Trophoblast cell (in vitro differentiated cells and primary cell): ENCODE data around the gene CD59.
A peak's percentile ranks its signal among the peaks of the same experiment; 100 is the strongest.

ENCODE experiments used
- DNase-seq, 2 donors: peaks; one replicate each; pipeline ENCODE4 v3.0.0-alpha.2; 2016
- H2AFZ ChIP-seq: 2 replicates; pipeline ENCODE4 v1.6.1; 2013; ENCODE audit warnings: low read length, moderate library complexity, mild to moderate bottlenecking; ENCODE audit not compliant: insufficient read depth, poor library complexity
- H2AK5ac ChIP-seq: 2 replicates; pipeline ENCODE4 v1.6.1; 2013; ENCODE audit warnings: mild to moderate bottlenecking, low read length
- H2BK120ac ChIP-seq: 2 replicates; pipeline ENCODE4 v1.6.1; 2013; ENCODE audit warnings: low read length, mild to moderate bottlenecking, moderate library complexity; ENCODE audit not compliant: insufficient read depth, poor library complexity
- H2BK12ac ChIP-seq: 2 replicates; pipeline ENCODE4 v1.6.1; 2013; ENCODE audit warnings: mild to moderate bottlenecking, low read length, moderate library complexity
- H2BK5ac ChIP-seq: 2 replicates; pipeline ENCODE4 v1.6.1; 2013; ENCODE audit warnings: low read length, low read depth, moderate library complexity, mild to moderate bottlenecking; ENCODE audit not compliant: poor library complexity
- H3K14ac ChIP-seq: 2 replicates; pipeline ENCODE4 v1.6.1; 2013; ENCODE audit warnings: mild to moderate bottlenecking, low read length
- H3K18ac ChIP-seq: 2 replicates; pipeline ENCODE4 v1.6.1; 2013; ENCODE audit warnings: mild to moderate bottlenecking, low read length
- H3K23ac ChIP-seq: 2 replicates; pipeline ENCODE4 v1.6.1; 2013; ENCODE audit warnings: low read length
- H3K27ac ChIP-seq: 2 replicates; pipeline ENCODE4 v1.5.1; 2013; ENCODE audit warnings: low read depth, mild to moderate bottlenecking, inconsistent platforms, low read length, moderate library complexity
- H3K27me3 ChIP-seq: 2 replicates; pipeline ENCODE4 v1.6.1; 2013; ENCODE audit warnings: inconsistent platforms, mild to moderate bottlenecking, low read length, moderate library complexity; ENCODE audit not compliant: insufficient read depth
- H3K36me3 ChIP-seq, 2 experiments: 1 replicate in 1 of 2; 2 replicates in 1 of 2; pipeline ENCODE4 v1.6.1; 2013; ENCODE audit warnings: low read length in 2 of 2, mild to moderate bottlenecking in 2 of 2, moderate library complexity in 1 of 2; ENCODE audit not compliant: insufficient read depth in 2 of 2, control insufficient read depth in 1 of 2
- H3K4ac ChIP-seq: 2 replicates; pipeline ENCODE4 v1.6.1; 2013; ENCODE audit warnings: low read depth, mild to moderate bottlenecking, low read length, moderate library complexity
- H3K4me1 ChIP-seq, 2 experiments: 1 replicate in 1 of 2; 2 replicates in 1 of 2; pipeline ENCODE4 v1.6.1; 2013; ENCODE audit warnings: low read length in 2 of 2, mild to moderate bottlenecking in 2 of 2, moderate library complexity in 1 of 2; ENCODE audit not compliant: insufficient read depth in 2 of 2, control insufficient read depth in 1 of 2
- H3K4me2 ChIP-seq: 2 replicates; pipeline ENCODE4 v1.6.1; 2013; ENCODE audit warnings: inconsistent platforms, mild to moderate bottlenecking, low read length, moderate library complexity
- H3K4me3 ChIP-seq: 2 replicates; pipeline ENCODE4 v1.5.1; 2013; ENCODE audit warnings: mild to moderate bottlenecking, low read depth, low read length, inconsistent platforms
- H3K79me1 ChIP-seq: one replicate; pipeline ENCODE4 v1.6.1; 2013; ENCODE audit warnings: low read length
- H3K79me2 ChIP-seq: 2 replicates; pipeline ENCODE4 v1.6.1; 2013; ENCODE audit warnings: low read length, mild to moderate bottlenecking; ENCODE audit not compliant: control insufficient read depth, insufficient read depth, poor library complexity
- H3K9ac ChIP-seq: 2 replicates; pipeline ENCODE4 v1.6.1; 2013; ENCODE audit warnings: mild to moderate bottlenecking, low read length
- H3K9me3 ChIP-seq: 2 replicates; pipeline ENCODE4 v1.6.1; 2013; ENCODE audit warnings: low read depth, mild to moderate bottlenecking, control low read depth, inconsistent platforms, low read length; ENCODE audit not compliant: insufficient read depth
- H4K12ac ChIP-seq: 2 replicates; pipeline ENCODE4 v1.6.1; 2013; ENCODE audit warnings: low read depth, mild to moderate bottlenecking, low read length, moderate library complexity
- H4K8ac ChIP-seq: 2 replicates; pipeline ENCODE4 v1.6.1; 2013; ENCODE audit warnings: low read depth, mild to moderate bottlenecking, low read length, moderate library complexity
- H4K91ac ChIP-seq: one replicate; pipeline ENCODE4 v1.6.1; 2013; ENCODE audit warnings: low read depth, mild to moderate bottlenecking, low read length, moderate library complexity
- WGBS: extraction: QIAGEN DNeasy Blood & Tissue Kit; methylation state at CpG from one replicate; pipeline ENCODE4 v1.1.7; 2013; ENCODE audit warnings: missing lambda C conversion rate; ENCODE audit not compliant: insufficient read length, insufficient coverage; ENCODE audit errors: extremely low coverage; 5-methylcytosine and 5-hydroxymethylcytosine counted together

The CD59 gene

GRCh38 chr11:33735271-33736147 lies 714 bp downstream of the CD59 start:
- peak overlapping the region; percentile 85 for H2BK5ac ChIP-seq
- H3K36me3 ChIP-seq = peaks cover 0 to 4% of the 10 kb centered on the region in 2 experiments
- peak overlapping the region; percentile 83 for H3K4me3 ChIP-seq
- H2BK12ac ChIP-seq = peak overlapping the region; percentile 66
- DNase-seq = peak; percentile 33 to 64
- H4K12ac ChIP-seq = peak overlapping the region; percentile 90
- peaks cover 9% of the 10 kb centered on the region for H3K79me2 ChIP-seq
- H3K27me3 ChIP-seq = no peaks in the 10 kb centered on the region
- H2AK5ac ChIP-seq = peak overlapping the region; percentile 55
- H2AFZ ChIP-seq = peak overlapping the region; percentile 96
- peak overlapping the region; percentile 87 for H2BK120ac ChIP-seq
- H3K14ac ChIP-seq = peak overlapping the region; percentile 94
- H4K8ac ChIP-seq = peak overlapping the region; percentile 93
- peak overlapping the region; percentile 85 for H4K91ac ChIP-seq
- H3K79me1 ChIP-seq = peaks cover 7% of the 10 kb centered on the region
- H3K18ac ChIP-seq = peak overlapping the region; percentile 94
- H3K9ac ChIP-seq = peak overlapping the region; percentile 71
- H3K4me2 ChIP-seq = peak overlapping the region; percentile 90
- peak overlapping the region; percentile 46 for H3K4ac ChIP-seq
- WGBS = no CpG with 5 or more reads among the region's 53 CpGs
- peaks cover 6 to 15% of the 10 kb centered on the region in 2 experiments for H3K4me1 ChIP-seq
- no peaks in the 10 kb centered on the region for H3K9me3 ChIP-seq
- H3K23ac ChIP-seq = no peak overlapping the region
- no peak overlapping the region for H3K27ac ChIP-seq

DNA sequence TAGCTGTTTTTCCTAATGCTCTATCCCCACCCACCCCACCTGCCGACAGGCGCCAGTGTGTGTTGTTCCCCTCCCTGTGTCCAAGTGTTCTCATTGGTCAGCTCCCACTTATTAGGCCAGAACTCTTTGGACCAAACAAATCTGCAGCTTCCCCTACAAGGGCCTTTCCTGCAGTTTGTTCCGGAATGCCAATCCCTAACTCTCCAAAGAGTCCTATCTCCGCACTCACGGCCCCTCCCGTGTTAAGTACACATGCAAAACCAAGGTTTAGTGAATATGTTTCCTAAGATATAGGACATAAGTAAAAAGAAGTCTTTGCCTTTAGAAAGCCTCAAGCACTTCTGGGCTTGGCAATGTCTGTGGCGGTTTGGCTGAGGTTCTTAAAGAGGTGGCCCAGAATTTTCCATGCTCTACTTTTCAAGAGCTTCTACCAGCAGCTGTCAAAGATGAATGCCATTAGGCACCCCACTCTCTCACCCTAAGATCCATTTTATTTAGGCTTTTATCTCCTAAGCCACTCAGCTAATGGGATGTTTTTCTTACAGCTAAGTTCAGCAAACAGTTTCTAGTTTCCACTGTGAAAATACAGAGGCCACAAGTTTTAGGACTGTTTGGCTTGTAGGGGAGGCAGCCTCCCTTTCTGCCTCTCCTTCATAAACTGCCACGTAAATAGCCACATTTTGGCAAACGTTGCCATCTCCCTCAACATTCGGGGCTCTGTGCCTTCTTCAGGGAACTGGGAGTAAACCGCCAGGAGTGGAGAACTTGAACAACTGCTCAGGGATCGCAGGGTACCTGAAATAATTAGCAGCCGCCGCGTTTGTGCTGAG lies 1.6 kb downstream of the CD59 start:
- H2BK12ac ChIP-seq = no peak overlapping the region
- H3K4me2 ChIP-seq = peak overlapping the region; percentile 90
- H2AFZ ChIP-seq = no peak overlapping the region
- H3K79me2 ChIP-seq = peaks cover 9% of the 10 kb centered on the region
- no peak overlapping the region for H3K14ac ChIP-seq
- H3K9me3 ChIP-seq = no peaks in the 10 kb centered on the region
- H2BK5ac ChIP-seq = no peak overlapping the region
- no peak overlapping the region for H2AK5ac ChIP-seq
- DNase-seq = peak in 1 of 2 donors; percentile 33
- no peak overlapping the region for H3K9ac ChIP-seq
- H3K23ac ChIP-seq = no peak overlapping the region
- peaks cover 6 to 15% of the 10 kb centered on the region in 2 experiments for H3K4me1 ChIP-seq
- H3K79me1 ChIP-seq = peaks cover 7% of the 10 kb centered on the region
- H3K27me3 ChIP-seq = no peaks in the 10 kb centered on the region
- no peak overlapping the region for H2BK120ac ChIP-seq
- peaks cover 2 to 4% of the 10 kb centered on the region in 2 experiments for H3K36me3 ChIP-seq
- H4K8ac ChIP-seq = no peak overlapping the region
- H4K12ac ChIP-seq = no peak overlapping the region
- H3K4me3 ChIP-seq = no peak overlapping the region
- H3K18ac ChIP-seq = no peak overlapping the region
- peak overlapping the region; percentile 22 for H3K4ac ChIP-seq
- no CpG with 5 or more reads among the region's 15 CpGs for WGBS
- H3K27ac ChIP-seq = no peak overlapping the region
- no peak overlapping the region for H4K91ac ChIP-seq

- Histone ChIP-seq H4K12ac (no peak overlapping the region), H2AFZ (no peak overlapping the region), H3K14ac (no peak overlapping the region), H3K9me3 (no peaks in the 10 kb centered on the region), H3K27me3 (no peaks in the 10 kb centered on the region), H3K4ac (no peak overlapping the region), H2BK120ac (no peak overlapping the region), H3K79me2 (peaks cover 9% of the 10 kb centered on the region), H3K4me1 (peaks cover 6 to 15% of the 10 kb centered on the region in 2 experiments), H3K9ac (no peak overlapping the region), H3K4me3 (no peak overlapping the region), H3K18ac (no peak overlapping the region), H2AK5ac (no peak overlapping the region), H2BK12ac (no peak overlapping the region), H3K4me2 (peak overlapping the region; percentile 12), H4K8ac (no peak overlapping the region), H3K79me1 (peaks cover 7% of the 10 kb centered on the region), H4K91ac (no peak overlapping the region), H2BK5ac (no peak overlapping the region), H3K23ac (no peak overlapping the region), H3K36me3 (peaks cover 2 to 4% of the 10 kb centered on the region in 2 experiments), H3K27ac (no peak overlapping the region)
- DNase-seq = no peak
- WGBS = no CpG with 5 or more reads among the region's 7 CpGs
Measured at GRCh38 chr11:33733980-33734379, 2.2 kb downstream of the CD59 start.

DNA sequence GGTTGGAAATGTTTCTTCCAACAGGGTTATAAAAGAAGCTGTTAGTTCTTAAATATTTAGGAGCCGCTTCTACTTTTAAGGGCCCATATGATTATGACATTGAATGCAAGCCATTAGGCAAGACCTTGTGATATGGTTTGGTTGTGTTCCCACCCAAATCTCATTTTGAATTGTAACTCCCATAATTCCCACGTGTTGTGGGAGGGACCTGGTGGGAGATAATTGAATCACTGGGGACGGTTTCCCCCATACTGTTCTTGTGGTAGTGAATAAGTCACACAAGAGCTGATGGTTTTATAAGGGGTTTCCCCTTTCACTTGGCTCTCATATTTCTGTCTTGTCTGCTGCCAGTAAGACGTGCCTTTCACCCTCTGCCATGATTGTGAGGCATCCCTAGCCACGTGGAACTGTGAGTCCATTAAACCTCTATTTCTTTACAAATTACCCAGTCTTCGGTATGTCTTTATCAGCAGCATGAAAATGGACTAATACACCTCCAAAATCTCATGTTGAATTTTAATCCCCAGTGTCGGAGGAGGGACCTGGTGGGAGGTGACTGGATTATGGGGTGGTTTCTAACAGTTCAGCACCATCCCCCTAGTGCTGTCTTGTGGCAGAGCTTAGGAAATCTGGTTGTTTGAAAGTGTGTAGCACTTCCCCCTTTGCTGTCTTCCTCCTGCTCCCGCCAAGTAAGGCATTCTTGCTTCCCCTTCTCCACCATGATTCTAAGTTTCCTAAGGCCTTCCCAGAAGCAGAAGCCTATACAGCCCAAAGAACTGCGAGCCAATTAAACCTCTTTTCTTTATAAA lies 4.3 kb downstream of the CD59 start:
- Histone ChIP-seq H3K79me2 (peaks cover 9% of the 10 kb centered on the region), H3K36me3 (peaks cover 2 to 4% of the 10 kb centered on the region in 2 experiments), H3K79me1 (peaks cover 7% of the 10 kb centered on the region), H2BK120ac (no peak overlapping the region), H3K23ac (no peak overlapping the region), H3K27ac (no peak overlapping the region), H3K4me3 (no peak overlapping the region), H2AFZ (no peak overlapping the region), H4K8ac (no peak overlapping the region), H4K12ac (no peak overlapping the region), H4K91ac (no peak overlapping the region), H3K14ac (no peak overlapping the region), H3K4ac (peak overlapping the region; percentile 56), H3K27me3 (no peaks in the 10 kb centered on the region), H3K18ac (no peak overlapping the region), H2BK12ac (no peak overlapping the region), H3K4me1 (peaks cover 3 to 12% of the 10 kb centered on the region in 2 experiments), H2BK5ac (no peak overlapping the region), H3K9me3 (no peaks in the 10 kb centered on the region), H3K9ac (no peak overlapping the region), H3K4me2 (no peak overlapping the region), H2AK5ac (no peak overlapping the region)
- no peak for DNase-seq
- WGBS = no CpG with 5 or more reads among the region's 9 CpGs
